ENCODE data around the gene MSLN. TPM values are rescaled to one million over a fixed set of nuclear protein-coding genes. Genes with fewer than 3 reads are reported as not detected.

MSLN gene
- total RNA-seq, 6 donors from 2014 or later, result 47.8 to 275 (median 121) TPM

GRCh38 chr16:793414-793813 lies 32.9 kb downstream of the MSLN start:
- 95 to 100% methylated on average over 2 to 8 of the region's 8 CpGs for WGBS, 2 donors
- Histone ChIP-seq H3K27me3 (no peaks in the 10 kb centered on the region), H3K4me3 (no peak overlapping the region), H3K9me3 (no peaks in the 10 kb centered on the region), H3K4me1 (peaks cover 6 to 12% (median 9%) of the 10 kb centered on the region in 4 donors), H3K27ac (no peak overlapping the region), H3K36me3 (peaks cover 0 to 8% (median 3%) of the 10 kb centered on the region in 4 donors)
- TF ChIP-seq POLR2A (IDR thresholded peaks at IDR 0.05) (no peak), POLR2AphosphoS5 (IDR thresholded peaks at IDR 0.05) (no peak), EP300 (IDR thresholded peaks at IDR 0.05) (no peak), CTCF (IDR thresholded peaks at IDR 0.05) (no peak)
- DNase-seq (peak in 1 of 2 donors; percentile 54), ATAC-seq (ENCODE audit: low FRiP score in 2 of 2) (no peak)

GRCh38 chr16:794091-794822 lies 33.7 kb downstream of the MSLN start:
- DNase-seq (peak in 1 of 2 donors; percentile 78), ATAC-seq (ENCODE audit: low FRiP score in 2 of 2) (no peak)
- Histone ChIP-seq H3K9me3 (no peaks in the 10 kb centered on the region), H3K4me3 (no peak overlapping the region), H3K27ac (no peak overlapping the region), H3K27me3 (peaks cover 0 to under 1% (median 0%) of the 10 kb centered on the region in 4 donors), H3K36me3 (peaks cover 0 to 8% (median 3%) of the 10 kb centered on the region in 4 donors), H3K4me1 (peaks cover under 1 to 4% (median 3%) of the 10 kb centered on the region in 4 donors)
- 93 to 94% methylated on average over 5 to 40 of the region's 40 CpGs for WGBS, 2 donors
- no peak for TF ChIP-seq EP300 (IDR thresholded peaks at IDR 0.05)
- no peak for TF ChIP-seq POLR2A (IDR thresholded peaks at IDR 0.05)
- TF ChIP-seq CTCF (IDR thresholded peaks at IDR 0.05), result no peak
- TF ChIP-seq POLR2AphosphoS5 (IDR thresholded peaks at IDR 0.05), result no peak

GRCh38 chr16:794853-795466 lies 34.4 kb downstream of the MSLN start:
- DNase-seq, result peak in 1 of 2 donors; percentile 70
- peaks cover 0 to 8% (median 3%) of the 10 kb centered on the region in 4 donors for H3K36me3 ChIP-seq
- no peaks in the 10 kb centered on the region for H3K4me1 ChIP-seq
- peaks cover 0 to 7% (median 2%) of the 10 kb centered on the region in 4 donors for H3K27me3 ChIP-seq
- H3K4me3 ChIP-seq, result no peak overlapping the region
- TF ChIP-seq EP300 (IDR thresholded peaks at IDR 0.05), result no peak
- no peak for TF ChIP-seq POLR2AphosphoS5 (IDR thresholded peaks at IDR 0.05)
- no peak for TF ChIP-seq POLR2A (IDR thresholded peaks at IDR 0.05)
- TF ChIP-seq CTCF (IDR thresholded peaks at IDR 0.05), result no peak
- H3K27ac ChIP-seq, result no peak overlapping the region
- 84 to 86% methylated on average over 20 to 25 of the region's 31 CpGs for WGBS, 2 donors
- no peak for ATAC-seq (ENCODE audit: low FRiP score in 2 of 2)
- H3K9me3 ChIP-seq, result no peaks in the 10 kb centered on the region

GRCh38 chr16:795580-796229 lies 35.2 kb downstream of the MSLN start:
- Histone ChIP-seq H3K27me3 (peaks cover 0 to 15% (median 6%) of the 10 kb centered on the region in 4 donors), H3K36me3 (peaks cover 0 to 8% (median 3%) of the 10 kb centered on the region in 4 donors), H3K4me3 (no peak overlapping the region), H3K4me1 (peaks cover 0 to 7% (median 0%) of the 10 kb centered on the region in 4 donors), H3K9me3 (no peaks in the 10 kb centered on the region), H3K27ac (no peak overlapping the region)
- ATAC-seq (ENCODE audit: low FRiP score in 2 of 2) (no peak), DNase-seq (peak in 1 of 2 donors; percentile 85)
- TF ChIP-seq POLR2AphosphoS5 (IDR thresholded peaks at IDR 0.05), result no peak
- TF ChIP-seq EP300 (IDR thresholded peaks at IDR 0.05), result no peak
- no peak for TF ChIP-seq POLR2A (IDR thresholded peaks at IDR 0.05)
- no peak for TF ChIP-seq CTCF (IDR thresholded peaks at IDR 0.05)
- WGBS, 2 donors, result 70 to 78% methylated on average over 14 to 27 of the region's 33 CpGs

Measured in upper lobe of left lung (tissue), 6 donors.